OCI-LY1 (cell line): ENCODE data around the gene PCNX3.

ENCODE experiments used
- EZH2 ChIP-seq: fragments of 200-600 bp; sonication (generic), shearing (Covaris generic); IDR thresholded peaks from 2 replicates; pipeline ENCODE4 v1.8.0; 2017; ENCODE audit warnings: borderline replicate concordance, mixed run types, mild to moderate bottlenecking, antibody characterized with exemption, low read length, moderate library complexity, mixed read lengths
- TF ChIP-seq, protein P1 (sequence below): fragments of 200-600 bp; sonication (generic), shearing (Covaris generic); IDR thresholded peaks from 2 replicates; pipeline ENCODE4 v1.5.1; 2017; ENCODE audit warnings: mild to moderate bottlenecking, antibody characterized with exemption, low read length, moderate library complexity, mixed read lengths

DNA sequence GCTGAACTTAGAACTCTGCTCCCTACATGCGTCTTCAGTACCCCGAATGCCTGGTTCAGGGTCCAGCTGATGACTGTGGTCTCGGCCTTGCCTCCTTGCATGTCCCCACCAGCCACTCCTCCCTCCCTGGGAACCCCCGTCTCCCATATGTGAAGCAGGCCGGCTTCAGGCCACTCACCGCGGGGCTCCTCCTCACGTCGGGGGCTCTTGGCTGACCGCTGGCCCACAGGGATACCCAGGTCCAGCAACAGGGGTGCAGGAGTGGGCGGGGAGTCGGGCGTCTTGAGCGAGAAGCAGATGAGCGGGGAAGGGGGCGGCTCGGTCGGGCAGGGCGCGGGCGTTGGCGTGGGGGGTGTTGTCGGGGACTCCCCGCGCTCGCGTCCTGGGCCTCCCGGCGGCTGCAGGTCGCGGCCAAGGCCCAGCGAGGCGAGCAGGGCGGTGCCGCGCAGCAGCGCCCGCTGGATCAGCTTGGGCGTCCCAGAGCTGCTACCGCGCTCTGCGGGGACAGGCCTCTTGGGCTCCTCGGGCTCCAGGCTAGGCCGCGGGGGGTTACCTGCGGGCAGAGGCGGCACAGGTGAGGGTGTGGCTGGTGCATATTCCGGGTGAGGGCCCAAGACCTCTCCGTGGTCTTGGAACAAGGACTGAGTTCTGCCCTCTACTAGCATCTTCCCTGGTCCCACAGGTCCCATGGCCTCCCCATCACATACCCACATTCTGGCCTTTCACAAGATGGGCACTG, 16.2 kb upstream of the PCNX3 start:
- TF ChIP-seq, protein P1, sequence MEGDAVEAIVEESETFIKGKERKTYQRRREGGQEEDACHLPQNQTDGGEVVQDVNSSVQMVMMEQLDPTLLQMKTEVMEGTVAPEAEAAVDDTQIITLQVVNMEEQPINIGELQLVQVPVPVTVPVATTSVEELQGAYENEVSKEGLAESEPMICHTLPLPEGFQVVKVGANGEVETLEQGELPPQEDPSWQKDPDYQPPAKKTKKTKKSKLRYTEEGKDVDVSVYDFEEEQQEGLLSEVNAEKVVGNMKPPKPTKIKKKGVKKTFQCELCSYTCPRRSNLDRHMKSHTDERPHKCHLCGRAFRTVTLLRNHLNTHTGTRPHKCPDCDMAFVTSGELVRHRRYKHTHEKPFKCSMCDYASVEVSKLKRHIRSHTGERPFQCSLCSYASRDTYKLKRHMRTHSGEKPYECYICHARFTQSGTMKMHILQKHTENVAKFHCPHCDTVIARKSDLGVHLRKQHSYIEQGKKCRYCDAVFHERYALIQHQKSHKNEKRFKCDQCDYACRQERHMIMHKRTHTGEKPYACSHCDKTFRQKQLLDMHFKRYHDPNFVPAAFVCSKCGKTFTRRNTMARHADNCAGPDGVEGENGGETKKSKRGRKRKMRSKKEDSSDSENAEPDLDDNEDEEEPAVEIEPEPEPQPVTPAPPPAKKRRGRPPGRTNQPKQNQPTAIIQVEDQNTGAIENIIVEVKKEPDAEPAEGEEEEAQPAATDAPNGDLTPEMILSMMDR: no peak
- no peak for TF ChIP-seq EZH2
